Ovary (tissue), 3 donors: Measurements from ENCODE around the gene CSMD2.

Experiments
- POLR2A ChIP-seq: fragments of 450-650 bp; IDR thresholded peaks from one replicate; pipeline ENCODE4 v1.6.1; 2017; ENCODE audit warnings: antibody characterized with exemption, mild to moderate bottlenecking, moderate library complexity
- TF ChIP-seq, protein P1 (sequence below), 3 donors: fragments of 450-650 bp in 2 of 3; fragments of 200-600 bp in 1 of 3; IDR thresholded peaks; one replicate each; pipeline versions ENCODE4 v1.5.1 to v1.8.0; 2016 to 2022; ENCODE audit warnings: antibody characterized with exemption in 3 of 3, mild to moderate bottlenecking in 1 of 3
- donor health status: DM: no; HTN: no; CAD: no.

DNA sequence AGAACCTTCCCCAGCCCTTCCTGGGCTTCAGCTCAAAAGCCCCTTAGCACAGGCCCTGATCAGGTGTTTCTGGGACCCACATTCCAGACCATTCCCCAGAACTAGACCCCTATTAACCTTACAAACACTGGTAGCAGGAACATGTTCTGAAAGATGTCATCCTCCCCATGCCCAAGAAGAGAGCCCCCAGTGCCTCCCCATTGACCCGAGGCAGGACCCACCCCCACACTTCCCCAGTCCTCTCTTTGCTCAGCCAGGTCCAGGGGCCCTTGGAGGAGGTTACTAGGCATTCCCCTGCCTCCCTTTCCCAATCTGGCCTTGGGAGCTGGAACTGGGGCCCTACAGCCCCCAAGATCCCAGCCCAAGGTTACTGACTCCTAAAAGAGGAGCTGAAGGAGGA is 340.1 kb downstream of the CSMD2 start:
- no peak for TF ChIP-seq POLR2A
- TF ChIP-seq, protein P1, sequence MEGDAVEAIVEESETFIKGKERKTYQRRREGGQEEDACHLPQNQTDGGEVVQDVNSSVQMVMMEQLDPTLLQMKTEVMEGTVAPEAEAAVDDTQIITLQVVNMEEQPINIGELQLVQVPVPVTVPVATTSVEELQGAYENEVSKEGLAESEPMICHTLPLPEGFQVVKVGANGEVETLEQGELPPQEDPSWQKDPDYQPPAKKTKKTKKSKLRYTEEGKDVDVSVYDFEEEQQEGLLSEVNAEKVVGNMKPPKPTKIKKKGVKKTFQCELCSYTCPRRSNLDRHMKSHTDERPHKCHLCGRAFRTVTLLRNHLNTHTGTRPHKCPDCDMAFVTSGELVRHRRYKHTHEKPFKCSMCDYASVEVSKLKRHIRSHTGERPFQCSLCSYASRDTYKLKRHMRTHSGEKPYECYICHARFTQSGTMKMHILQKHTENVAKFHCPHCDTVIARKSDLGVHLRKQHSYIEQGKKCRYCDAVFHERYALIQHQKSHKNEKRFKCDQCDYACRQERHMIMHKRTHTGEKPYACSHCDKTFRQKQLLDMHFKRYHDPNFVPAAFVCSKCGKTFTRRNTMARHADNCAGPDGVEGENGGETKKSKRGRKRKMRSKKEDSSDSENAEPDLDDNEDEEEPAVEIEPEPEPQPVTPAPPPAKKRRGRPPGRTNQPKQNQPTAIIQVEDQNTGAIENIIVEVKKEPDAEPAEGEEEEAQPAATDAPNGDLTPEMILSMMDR (IDR thresholded peaks at IDR 0.05): no peak
